Tibial artery (tissue), 4 donors: ENCODE measurements around the gene TYRO3.
"Not testable (repeated sequence)": the region's sequence is repeated elsewhere in the genome, so short reads cannot be mapped to it uniquely, and the experiment has no call there.

Experiments
- DNase-seq, 2 donors: peaks; one replicate each; pipeline ENCODE4 v3.0.0-alpha.2; 2019
- H3K27ac ChIP-seq, 2 donors: fragments of 200-600 bp; sonication (generic) in 1 of 2; 1 replicate in 1 of 2; 2 replicates in 1 of 2; pipeline ENCODE4 v1.5.1; 2018 to 2019; ENCODE audit warnings: mild to moderate bottlenecking in 1 of 2
- H3K27me3 ChIP-seq, 2 donors: fragments of 200-600 bp; sonication (generic) in 1 of 2; one replicate each; pipeline versions ENCODE4 v1.5.1 to v1.6.0; 2016 to 2019
- H3K36me3 ChIP-seq, 3 donors: fragments of 200-600 bp; sonication (generic) in 2 of 3; one replicate each; pipeline ENCODE4 v1.5.1; 2016 to 2019; ENCODE audit warnings: mild to moderate bottlenecking in 2 of 3
- H3K4me1 ChIP-seq, 4 donors: fragments of 200-600 bp; sonication (generic) in 2 of 4; 1 replicate in 3 of 4; 2 replicates in 1 of 4; pipeline ENCODE4 v1.5.1; 2016 to 2019
- H3K4me3 ChIP-seq, 2 donors: fragments of 200-600 bp; sonication (generic) in 1 of 2; 1 replicate in 1 of 2; 2 replicates in 1 of 2; pipeline ENCODE4 v1.5.1; 2018 to 2019; ENCODE audit warnings: mild to moderate bottlenecking in 2 of 2
- H3K9me3 ChIP-seq, 3 donors: fragments of 200-600 bp; sonication (generic) in 1 of 3; one replicate each; pipeline ENCODE4 v1.5.1; 2016 to 2019
- CTCF ChIP-seq, 2 experiments: fragments of 200-600 bp in 1 of 2; fragments of 450-650 bp in 1 of 2; IDR thresholded peaks; one replicate each; pipeline ENCODE4 v1.5.1; 2017 to 2019; ENCODE audit warnings: antibody characterized with exemption in 2 of 2, mild to moderate bottlenecking in 1 of 2, moderate library complexity in 1 of 2
- intact Hi-C: fragments of 100-400 bp; cut with DNase I; formaldehyde crosslinking; loops from one replicate; pipeline ENCODE4 v1.15.0; 2023; ENCODE audit warnings: low total_unique reads

Gene TYRO3

GRCh38 chr15:41568350-41569017, 9.5 kb downstream of the TYRO3 start:
- Histone ChIP-seq H3K4me3 (no peak overlapping the region), H3K4me1 (no peaks in the 10 kb centered on the region), H3K36me3 (peaks cover 0 to 17% (median 4%) of the 10 kb centered on the region in 3 donors), H3K9me3 (no peaks in the 10 kb centered on the region), H3K27ac (no peak overlapping the region), H3K27me3 (no peaks in the 10 kb centered on the region)
- no peak for DNase-seq
- intact Hi-C loops: no loop called here
- no peak for TF ChIP-seq CTCF (IDR thresholded peaks at IDR 0.05)

- DNase-seq, H3K9me3 ChIP-seq, intact Hi-C loops, H3K4me1 ChIP-seq, H3K4me3 ChIP-seq, H3K27me3 ChIP-seq, H3K27ac ChIP-seq: not testable (repeated sequence)
- H3K36me3 ChIP-seq: peaks cover 0 to 25% (median 7%) of the 10 kb centered on the region in 3 donors
Observed at GRCh38 chr15:41569232-41569631, 10.2 kb downstream of the TYRO3 start.

GRCh38 chr15:41570764-41571163, 11.8 kb downstream of the TYRO3 start:
- Histone ChIP-seq H3K36me3 (peaks cover 0 to 27% (median 10%) of the 10 kb centered on the region in 3 donors), H3K27ac (no peak overlapping the region), H3K4me1 (no peaks in the 10 kb centered on the region), H3K4me3 (no peak overlapping the region), H3K27me3 (no peaks in the 10 kb centered on the region), H3K9me3 (no peaks in the 10 kb centered on the region)
- no peak for TF ChIP-seq CTCF (IDR thresholded peaks at IDR 0.05)
- intact Hi-C loops: no loop called here
- no peak for DNase-seq

GRCh38 chr15:41571948-41572347, 12.9 kb downstream of the TYRO3 start:
- no peak for TF ChIP-seq CTCF (IDR thresholded peaks at IDR 0.05)
- no peaks in the 10 kb centered on the region for H3K9me3 ChIP-seq
- no peaks in the 10 kb centered on the region for H3K4me1 ChIP-seq

GRCh38 chr15:41572866-41573265, 13.9 kb downstream of the TYRO3 start:
- H3K36me3 ChIP-seq: peaks cover 0 to 27% (median 10%) of the 10 kb centered on the region in 3 donors
- no peaks in the 10 kb centered on the region for H3K27me3 ChIP-seq
- TF ChIP-seq CTCF (IDR thresholded peaks at IDR 0.05): no peak
- no peaks in the 10 kb centered on the region for H3K9me3 ChIP-seq
- intact Hi-C loops: no loop called here
- no peak for DNase-seq
- H3K27ac ChIP-seq: no peak overlapping the region
- H3K4me1 ChIP-seq: no peaks in the 10 kb centered on the region
- no peak overlapping the region for H3K4me3 ChIP-seq

More at GRCh38 chr15:41571948-41572347, 12.9 kb downstream of the TYRO3 start:
- Histone ChIP-seq H3K27ac (no peak overlapping the region), H3K27me3 (no peaks in the 10 kb centered on the region), H3K36me3 (peaks cover 0 to 27% (median 10%) of the 10 kb centered on the region in 3 donors), H3K4me3 (no peak overlapping the region)
- intact Hi-C loops: no loop called here
- DNase-seq: no peak

- H3K4me3 ChIP-seq: no peak overlapping the region
- peaks cover 0 to 5% (median under 1%) of the 10 kb centered on the region in 4 donors for H3K4me1 ChIP-seq
- H3K27ac ChIP-seq: no peak overlapping the region
- intact Hi-C loops: no loop called here
- no peaks in the 10 kb centered on the region for H3K9me3 ChIP-seq
- H3K36me3 ChIP-seq: peaks cover 0 to 27% (median 10%) of the 10 kb centered on the region in 3 donors
- no peak for DNase-seq
- TF ChIP-seq CTCF (IDR thresholded peaks at IDR 0.05): no peak
- H3K27me3 ChIP-seq: no peaks in the 10 kb centered on the region
Observed at GRCh38 chr15:41573396-41573795, 14.4 kb downstream of the TYRO3 start.
